Lung (tissue), 12 donors: ENCODE data around the gene SDF2L1. TPM values are rescaled to one million over a fixed set of nuclear protein-coding genes. Genes with fewer than 3 reads are reported as not detected.
"Not testable (repeated sequence)": the region's sequence is repeated elsewhere in the genome, so short reads cannot be mapped to it uniquely, and the experiment has no call there.

Source experiments
- ATAC-seq: fragments of 200-7000 bp; cut with Tn5 transposase; one replicate; pipeline ENCODE4 v1.9.1; 2020; ENCODE audit warnings: moderate number of reproducible peaks; ENCODE audit not compliant: insufficient read depth, low FRiP score
- DNase-seq, 3 donors: peaks; one replicate each; pipeline ENCODE4 v3.0.0-alpha.2; 2013 to 2017
- H3K27ac ChIP-seq, 2 donors: one replicate each; pipeline ENCODE4 v1.5.1; 2013; ENCODE audit warnings: mild to moderate bottlenecking in 2 of 2, moderate library complexity in 2 of 2, control low read depth in 1 of 2, inconsistent platforms in 1 of 2, low read depth in 1 of 2, low read length in 1 of 2
- H3K27me3 ChIP-seq, 3 donors: one replicate each; pipeline ENCODE4 v1.5.1; 2013; ENCODE audit warnings: low read length in 2 of 3; ENCODE audit not compliant: control insufficient read depth in 3 of 3, insufficient read depth in 3 of 3
- H3K36me3 ChIP-seq, 4 donors: one replicate each; pipeline ENCODE4 v1.5.1; 2013; ENCODE audit warnings: low read length in 4 of 4, mild to moderate bottlenecking in 1 of 4, moderate library complexity in 1 of 4; ENCODE audit not compliant: control insufficient read depth in 4 of 4, insufficient read depth in 4 of 4
- H3K4me1 ChIP-seq, 5 donors: one replicate each; pipeline ENCODE4 v1.5.1; 2013; ENCODE audit warnings: low read length in 5 of 5, mild to moderate bottlenecking in 2 of 5, moderate library complexity in 1 of 5; ENCODE audit not compliant: control insufficient read depth in 5 of 5, insufficient read depth in 5 of 5
- H3K4me3 ChIP-seq: one replicate; pipeline ENCODE4 v1.5.1; 2013; ENCODE audit warnings: mild to moderate bottlenecking, control low read depth, moderate library complexity
- H3K9ac ChIP-seq, 2 donors: one replicate each; pipeline ENCODE4 v1.5.1; 2013; ENCODE audit warnings: low read length in 2 of 2, control low read depth in 1 of 2; ENCODE audit not compliant: insufficient read depth in 1 of 2
- H3K9me3 ChIP-seq, 4 donors: one replicate each; pipeline ENCODE4 v1.5.1; 2013; ENCODE audit warnings: low read length in 3 of 4, mild to moderate bottlenecking in 1 of 4, moderate library complexity in 1 of 4; ENCODE audit not compliant: control insufficient read depth in 4 of 4, insufficient read depth in 3 of 4
- CTCF ChIP-seq: IDR thresholded peaks from 2 replicates; pipeline ENCODE4 v1.5.1; 2012; ENCODE audit warnings: mild to moderate bottlenecking; ENCODE audit errors: control extremely low read depth, extremely low read depth
- WGBS, 2 donors: extraction: QIAGEN DNeasy Blood & Tissue Kit; methylation state at CpG; one replicate each; pipeline ENCODE4 v1.1.7; 2013; 5-methylcytosine and 5-hydroxymethylcytosine counted together
- polyA plus RNA-seq, 2 donors: library from polyadenylated mRNA; stranded (reverse); fragments of 200-250 nt; gene quantifications; one replicate each; pipeline ENCODE4 v1.2.1, GENCODE V29; 2013
- total RNA-seq, 2 donors: library from RNA; depleted of rRNA in 1 of 2; stranded (reverse); fragments of >200 nt in 1 of 2; gene quantifications; one replicate each; pipeline ENCODE4 v1.2.1, GENCODE V29; 2014 to 2021
- donor health status: control.
- donor health status: control.
- donor health status: Bipolar disorder and iron deficiency.
- donor health status: healthy.
- donor health status: DM: yes; HTN: yes; CAD: no.

SDF2L1 gene
- total and polyA plus RNA-seq, 4 donors = 7.3 to 200 (median 78.1) TPM

GRCh38 chr22:21594865-21595452, 47.1 kb upstream of the SDF2L1 start:
- no peak for ATAC-seq

GRCh38 chr22:21596356-21597135, 45.6 kb upstream of the SDF2L1 start:
- WGBS, 2 donors = 86 to 93% methylated on average over 13 of the region's 13 CpGs
- peaks cover 0 to 21% (median 9%) of the 10 kb centered on the region in 4 donors for H3K36me3 ChIP-seq
- H3K9me3 ChIP-seq, H3K27ac ChIP-seq, ATAC-seq, DNase-seq, H3K9ac ChIP-seq, H3K4me3 ChIP-seq, H3K4me1 ChIP-seq, H3K27me3 ChIP-seq: not testable (repeated sequence)

More at GRCh38 chr22:21594865-21595452, 47.1 kb upstream of the SDF2L1 start:
- H3K36me3 ChIP-seq = peaks cover 0 to 24% (median 9%) of the 10 kb centered on the region in 4 donors
- DNase-seq = no peak
- no peak overlapping the region for H3K9ac ChIP-seq
- H3K27ac ChIP-seq = no peak overlapping the region
- TF ChIP-seq CTCF = no peak
- H3K9me3 ChIP-seq = no peaks in the 10 kb centered on the region
- peaks cover 0 to 17% (median 10%) of the 10 kb centered on the region in 5 donors for H3K4me1 ChIP-seq
- WGBS, 2 donors = 85 to 92% methylated on average over 5 of the region's 5 CpGs
- H3K27me3 ChIP-seq = no peaks in the 10 kb centered on the region
- no peak overlapping the region for H3K4me3 ChIP-seq

- Histone ChIP-seq H3K27me3 (no peaks in the 10 kb centered on the region), H3K9me3 (no peaks in the 10 kb centered on the region), H3K9ac (no peak overlapping the region), H3K36me3 (peaks cover 0 to 18% (median 5%) of the 10 kb centered on the region in 4 donors), H3K4me3 (no peak overlapping the region), H3K4me1 (no peaks in the 10 kb centered on the region), H3K27ac (no peak overlapping the region)
- ATAC-seq = no peak
- no peak for DNase-seq
- no peak for TF ChIP-seq CTCF
- WGBS, 2 donors = 73 to 80% methylated on average over 3 of the region's 3 CpGs
Measured at GRCh38 chr22:21598302-21598701, 43.8 kb upstream of the SDF2L1 start.

- DNase-seq = no peak
- Histone ChIP-seq H3K9ac (no peak overlapping the region), H3K27me3 (no peaks in the 10 kb centered on the region), H3K9me3 (no peaks in the 10 kb centered on the region), H3K4me1 (no peaks in the 10 kb centered on the region), H3K36me3 (peaks cover 0 to 8% (median 0%) of the 10 kb centered on the region in 4 donors), H3K27ac (no peak overlapping the region), H3K4me3 (no peak overlapping the region)
- no peak for TF ChIP-seq CTCF
- 87 to 88% methylated on average over 6 of the region's 6 CpGs for WGBS, 2 donors
- no peak for ATAC-seq
Measured at GRCh38 chr22:21599053-21599893, 42.8 kb upstream of the SDF2L1 start.
